CD14-positive monocyte (primary cell): ENCODE measurements around the gene BFSP2. TPM values are rescaled to one million over a fixed set of nuclear protein-coding genes. Genes with fewer than 3 reads are reported as not detected.

Experiments used
- DNase-seq, 3 donors: peaks; one replicate each; pipeline ENCODE4 v3.0.0-alpha.2; 2011 to 2022
- H2AFZ ChIP-seq: 2 replicates; pipeline ENCODE4 v1.6.0; 2012; ENCODE audit warnings: mild to moderate bottlenecking, low read depth, low read length, inconsistent platforms; ENCODE audit not compliant: insufficient read depth, poor library complexity, severe bottlenecking
- H3K27ac ChIP-seq, 2 donors: 1 replicate in 1 of 2; 2 replicates in 1 of 2; pipeline ENCODE4 v1.5.1; 2012 to 2013; ENCODE audit warnings: low read length in 2 of 2, control low read depth in 1 of 2, inconsistent platforms in 1 of 2, low read depth in 1 of 2, mild to moderate bottlenecking in 1 of 2
- H3K27me3 ChIP-seq, 2 donors: one replicate each; pipeline versions ENCODE4 v1.6.0 to v1.6.1; 2011 to 2013; ENCODE audit warnings: low read length in 2 of 2; ENCODE audit not compliant: control insufficient read depth in 2 of 2, insufficient read depth in 2 of 2
- H3K36me3 ChIP-seq, 2 donors: replicated peaks in 1 of 2; 1 replicate in 1 of 2; 2 replicates in 1 of 2; pipeline versions ENCODE4 v1.5.1 to v1.6.1; 2012 to 2013; ENCODE audit warnings: low read length in 2 of 2, control low read depth in 1 of 2, inconsistent platforms in 1 of 2, mild to moderate bottlenecking in 1 of 2; ENCODE audit not compliant: insufficient read depth in 2 of 2, control insufficient read depth in 1 of 2
- H3K4me1 ChIP-seq, 2 donors: 1 replicate in 1 of 2; 2 replicates in 1 of 2; pipeline versions ENCODE4 v1.5.1 to v1.6.1; 2012 to 2013; ENCODE audit warnings: low read length in 2 of 2, control low read depth in 1 of 2, inconsistent platforms in 1 of 2, mild to moderate bottlenecking in 1 of 2, moderate library complexity in 1 of 2; ENCODE audit not compliant: insufficient read depth in 2 of 2, control insufficient read depth in 1 of 2
- H3K4me2 ChIP-seq: replicated peaks from 2 replicates; pipeline ENCODE3; 2012; ENCODE audit warnings: low read length, moderate library complexity, mild to moderate bottlenecking; ENCODE audit not compliant: poor library complexity, severe bottlenecking; ENCODE audit errors: extremely low read depth
- H3K4me3 ChIP-seq, 3 experiments: fragments of 200-600 bp in 1 of 3; sonication (generic) in 1 of 3; replicated peaks in 1 of 3; 1 replicate in 2 of 3; 2 replicates in 1 of 3; pipeline ENCODE4 v1.5.1; 2011 to 2013; ENCODE audit warnings: low read length in 3 of 3, mild to moderate bottlenecking in 3 of 3, control low read depth in 2 of 3, low read depth in 2 of 3, inconsistent platforms in 1 of 3, moderate library complexity in 1 of 3
- H3K79me2 ChIP-seq: 2 replicates; pipeline ENCODE4 v1.6.0; 2012; ENCODE audit warnings: mild to moderate bottlenecking, control low read depth, inconsistent platforms, low read length, moderate library complexity; ENCODE audit not compliant: insufficient read depth
- H3K9ac ChIP-seq: 2 replicates; pipeline ENCODE4 v1.6.0; 2017; ENCODE audit warnings: low read length, mild to moderate bottlenecking; ENCODE audit not compliant: insufficient read depth, poor library complexity, severe bottlenecking
- H3K9me3 ChIP-seq, 2 donors: replicated peaks in 1 of 2; 1 replicate in 1 of 2; 2 replicates in 1 of 2; pipeline versions ENCODE4 v1.5.1 to v1.6.1; 2012 to 2013; ENCODE audit warnings: low read length in 2 of 2, control low read depth in 1 of 2; ENCODE audit not compliant: control insufficient read depth in 1 of 2, insufficient read depth in 1 of 2
- H4K20me1 ChIP-seq: 2 replicates; pipeline ENCODE4 v1.6.0; 2012; ENCODE audit warnings: mild to moderate bottlenecking, low read length, control low read depth, moderate library complexity; ENCODE audit not compliant: insufficient read depth
- H3K27ac Mint-ChIP-seq, 7 donors: one replicate each; pipeline ENCODE4 v1.8.0; 2020; ENCODE audit warnings: mild to moderate bottlenecking in 7 of 7, mixed read lengths in 7 of 7, moderate library complexity in 6 of 7, inconsistent platforms in 2 of 7
- H3K27me3 Mint-ChIP-seq, 3 donors: one replicate each; pipeline ENCODE4 v1.8.0; 2021 to 2022; ENCODE audit warnings: low read depth in 3 of 3, mild to moderate bottlenecking in 3 of 3, mixed read lengths in 3 of 3, moderate library complexity in 3 of 3, inconsistent platforms in 1 of 3
- H3K36me3 Mint-ChIP-seq, 2 donors: one replicate each; pipeline ENCODE4 v1.8.0; 2020; ENCODE audit warnings: mixed read lengths in 2 of 2, inconsistent platforms in 1 of 2, mild to moderate bottlenecking in 1 of 2
- H3K4me1 Mint-ChIP-seq: one replicate; pipeline ENCODE4 v1.8.0; 2020; ENCODE audit warnings: mild to moderate bottlenecking, mixed read lengths
- H3K4me3 Mint-ChIP-seq, 2 donors: one replicate each; pipeline ENCODE4 v1.8.0; 2020; ENCODE audit warnings: mild to moderate bottlenecking in 2 of 2, mixed read lengths in 2 of 2, moderate library complexity in 1 of 2
- H3K9me3 Mint-ChIP-seq, 7 donors: one replicate each; pipeline ENCODE4 v1.8.0; 2020 to 2022; ENCODE audit warnings: mixed read lengths in 7 of 7, mild to moderate bottlenecking in 6 of 7, moderate library complexity in 6 of 7, inconsistent platforms in 2 of 7
- CTCF ChIP-seq: fragments of 200-600 bp; IDR thresholded peaks from one replicate; pipeline ENCODE4 v1.8.0; 2022; ENCODE audit warnings: antibody characterized with exemption, mild to moderate bottlenecking
- WGBS: methylation state at CpG from one replicate; pipeline ENCODE4 v1.1.5; 2013; ENCODE audit warnings: missing lambda C conversion rate; ENCODE audit not compliant: insufficient coverage; 5-methylcytosine and 5-hydroxymethylcytosine counted together
- intact Hi-C, 2 donors: fragments of 100-400 bp; cut with micrococcal nuclease; formaldehyde crosslinking; loops; one replicate each; pipeline versions ENCODE4 v1.15.0 to v1.15.1; 2023
- polyA plus RNA-seq, 3 donors: library from polyadenylated mRNA; depleted of rRNA in 1 of 3; unstranded in 2 of 3; stranded (reverse) in 1 of 3; fragments of 300-500 nt in 2 of 3; fragments of >200 nt in 1 of 3; fragmentation: Illumina TruSeq in 2 of 3; gene quantifications; 1 replicate in 2 of 3; 2 replicates in 1 of 3; pipeline ENCODE4 v1.2.3, GENCODE V29; 2012 to 2021

Gene BFSP2
- polyA plus RNA-seq, 3 donors, result not detected

GRCh38 chr3:133459400-133459799 lies 59.5 kb downstream of the BFSP2 start:
- Histone ChIP-seq H3K9ac (no peak overlapping the region), H2AFZ (no peak overlapping the region)
- no peak for TF ChIP-seq CTCF

GRCh38 chr3:133460809-133461208 lies 61.0 kb downstream of the BFSP2 start:
- no peak overlapping the region for H2AFZ ChIP-seq
- H3K4me3 Mint-ChIP-seq, result no peak overlapping the region
- H3K27ac Mint-ChIP-seq, result peak overlapping the region in 1 of 7 donors; percentile 72

More at GRCh38 chr3:133459400-133459799, 59.5 kb downstream of the BFSP2 start:
- Histone ChIP-seq H3K36me3 (no peaks in the 10 kb centered on the region), H3K27me3 (no peaks in the 10 kb centered on the region), H3K4me3 (no peak overlapping the region), H4K20me1 (no peaks in the 10 kb centered on the region), H3K9me3 (no peaks in the 10 kb centered on the region), H3K4me1 (no peaks in the 10 kb centered on the region), H3K27ac (no peak overlapping the region), H3K4me2 (no peak overlapping the region), H3K79me2 (no peaks in the 10 kb centered on the region)
- intact Hi-C loops, result no loop called here
- Mint-ChIP-seq H3K27me3 (no peaks in the 10 kb centered on the region), H3K27ac (no peak overlapping the region), H3K36me3 (no peaks in the 10 kb centered on the region), H3K4me1 (peaks cover 4% of the 10 kb centered on the region), H3K9me3 (no peaks in the 10 kb centered on the region), H3K4me3 (no peak overlapping the region)
- WGBS, result 92% methylated on average over 2 of the region's 6 CpGs
- no peak for DNase-seq

More at GRCh38 chr3:133460809-133461208, 61.0 kb downstream of the BFSP2 start:
- Histone ChIP-seq H3K27ac (no peak overlapping the region), H3K9ac (no peak overlapping the region), H3K36me3 (no peaks in the 10 kb centered on the region), H4K20me1 (no peaks in the 10 kb centered on the region), H3K79me2 (no peaks in the 10 kb centered on the region), H3K4me3 (no peak overlapping the region), H3K27me3 (no peaks in the 10 kb centered on the region), H3K4me1 (no peaks in the 10 kb centered on the region), H3K4me2 (no peak overlapping the region), H3K9me3 (no peaks in the 10 kb centered on the region)
- intact Hi-C loops, result no loop called here
- Mint-ChIP-seq H3K27me3 (no peaks in the 10 kb centered on the region), H3K36me3 (no peaks in the 10 kb centered on the region), H3K9me3 (no peaks in the 10 kb centered on the region), H3K4me1 (peaks cover 4% of the 10 kb centered on the region)
- no peak for DNase-seq
- WGBS, result 93% methylated on average over 1 of the region's 3 CpGs
- TF ChIP-seq CTCF, result no peak
